SW 1271 (cell line): ENCODE measurements around the gene ADGRD1.

Source experiments
- DNase-seq, 2 experiments: peaks; one replicate each; lab custom pipeline; 2025; lab: John Stamatoyannopoulos, UW

Gene ADGRD1

DNA sequence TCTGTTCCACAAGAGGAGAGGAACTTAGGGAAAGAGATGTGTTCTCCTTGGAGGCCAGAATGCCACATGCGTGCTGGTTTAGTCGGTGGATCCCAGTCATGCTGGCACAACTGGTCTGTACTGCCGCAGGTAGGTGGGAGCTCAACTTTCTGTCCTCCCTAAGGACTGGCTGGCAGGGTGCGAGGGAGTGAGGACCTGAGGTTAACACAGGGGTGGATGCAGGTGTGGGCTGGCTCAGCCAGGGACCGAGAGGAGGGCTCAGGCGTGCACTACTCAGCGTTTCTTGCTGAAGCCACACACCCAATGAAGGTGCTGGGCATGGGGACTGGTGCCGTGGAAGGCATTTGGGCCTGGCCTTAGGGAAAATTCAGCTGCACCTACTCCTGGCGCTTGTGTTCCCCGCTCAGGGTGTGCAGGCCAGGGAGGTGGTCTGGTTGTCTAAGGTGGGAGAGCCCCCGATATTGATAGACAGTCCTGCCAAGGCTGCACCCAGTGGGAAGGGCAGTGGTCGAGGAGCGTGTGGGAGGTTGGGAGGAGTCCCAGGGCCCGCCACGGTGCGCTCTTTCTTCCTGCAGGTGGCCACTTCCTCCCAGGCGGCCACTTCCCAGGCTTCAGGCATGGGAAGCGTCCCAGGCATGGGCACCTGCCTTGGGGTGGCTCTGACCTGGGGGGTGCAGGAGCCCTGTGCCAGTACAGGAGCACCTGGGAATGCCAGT lies 138.4 kb downstream of the ADGRD1 start:
- no peak for DNase-seq

DNA sequence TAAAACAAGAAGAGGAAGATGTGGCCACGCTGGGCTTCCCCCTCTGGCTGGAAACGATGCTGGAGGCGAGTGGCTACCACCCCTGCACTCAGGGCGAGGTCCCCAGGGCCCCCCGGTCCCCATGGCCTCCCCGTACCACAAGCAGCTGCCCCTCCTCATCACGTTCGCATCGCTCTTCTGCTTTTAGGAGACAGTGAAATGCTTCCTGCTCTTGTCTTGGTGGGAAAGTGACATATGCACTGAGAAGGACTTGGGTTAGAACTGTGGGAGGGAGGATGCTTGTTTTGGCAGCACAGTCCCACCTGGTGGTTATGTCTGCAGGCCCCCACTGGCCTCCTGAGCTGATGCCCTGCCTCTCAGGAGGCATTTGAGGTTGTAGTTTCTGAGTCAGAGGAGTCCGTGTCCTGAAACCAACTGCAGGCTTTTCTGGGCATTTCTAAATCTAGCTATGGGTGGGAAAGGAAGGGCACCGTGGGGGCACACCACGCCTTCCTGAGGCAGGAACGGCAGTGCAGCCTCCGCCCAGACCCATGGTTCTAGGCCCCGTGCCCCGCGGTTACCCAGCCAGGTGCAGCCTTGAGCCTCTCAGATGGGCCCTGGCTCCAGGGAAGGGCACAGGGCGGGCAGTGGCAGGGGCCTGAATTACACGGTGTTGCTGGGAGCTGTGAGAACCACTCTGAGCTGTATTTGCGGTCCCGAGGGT lies 139.3 kb downstream of the ADGRD1 start:
- DNase-seq = no peak

DNA sequence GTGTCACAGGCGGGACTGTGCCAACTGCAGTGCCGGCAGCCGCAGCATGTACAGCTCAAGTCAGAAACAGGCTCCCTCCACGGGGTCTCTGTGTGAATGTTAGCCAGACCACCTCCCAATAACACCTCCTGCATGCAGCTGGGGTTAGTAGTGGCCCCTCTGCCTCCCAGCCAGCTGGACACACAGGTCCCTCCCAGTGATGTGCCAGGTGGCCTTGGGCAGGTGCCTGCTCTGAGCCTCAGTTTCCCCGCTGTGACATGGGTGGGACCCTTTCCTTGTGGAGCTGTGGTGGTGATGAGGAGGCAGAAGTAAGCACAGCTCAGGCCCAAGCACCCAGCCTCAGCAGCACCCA lies 139.9 kb downstream of the ADGRD1 start:
- no peak for DNase-seq

DNA sequence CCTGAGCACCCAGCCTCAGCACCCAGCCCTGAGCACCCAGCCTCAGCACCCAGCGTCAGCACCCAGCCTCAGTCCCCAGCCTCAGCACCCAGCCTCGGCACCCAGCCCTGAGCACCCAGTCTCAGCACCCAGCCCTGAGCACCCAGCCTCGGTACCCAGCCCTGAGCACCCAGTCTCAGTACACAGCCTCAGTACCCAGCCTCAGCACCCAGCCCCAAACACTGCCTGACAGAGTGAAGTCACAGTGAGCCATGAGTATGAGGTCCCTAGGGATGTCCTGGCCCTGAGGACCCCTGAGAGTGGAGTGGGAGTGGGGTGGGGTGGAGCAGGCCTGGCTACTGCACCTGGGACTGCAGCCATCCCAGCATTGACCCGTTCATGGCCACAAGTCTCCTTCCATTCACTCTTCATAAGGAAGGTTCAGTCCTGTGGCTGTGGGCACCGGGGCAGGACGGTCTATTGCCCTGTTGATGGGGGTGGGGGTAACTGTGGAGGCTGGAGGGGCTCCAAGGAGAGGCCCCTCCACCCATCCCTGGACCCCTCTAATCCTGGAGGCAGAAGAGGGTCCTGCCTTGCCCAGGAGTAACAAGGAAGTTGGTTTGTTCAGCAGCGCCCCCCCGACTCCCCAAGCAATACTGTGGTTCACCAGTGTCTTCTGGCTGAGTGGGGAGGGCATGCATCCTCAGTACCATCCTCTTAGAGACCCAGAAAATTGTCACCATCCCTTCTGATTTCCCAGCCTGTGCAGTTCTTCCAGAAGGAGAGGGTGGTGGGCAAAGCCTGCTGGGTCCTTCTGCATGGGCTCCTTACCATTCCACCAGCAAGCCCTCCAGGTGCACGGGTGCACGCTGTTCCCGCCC lies 140.5 kb downstream of the ADGRD1 start:
- no peak for DNase-seq

- no peak for DNase-seq
Measured at GRCh38 chr12:131094831-131095805, 141.4 kb downstream of the ADGRD1 start.

- DNase-seq = no peak
Measured at GRCh38 chr12:131095826-131096680, 142.3 kb downstream of the ADGRD1 start.

DNA sequence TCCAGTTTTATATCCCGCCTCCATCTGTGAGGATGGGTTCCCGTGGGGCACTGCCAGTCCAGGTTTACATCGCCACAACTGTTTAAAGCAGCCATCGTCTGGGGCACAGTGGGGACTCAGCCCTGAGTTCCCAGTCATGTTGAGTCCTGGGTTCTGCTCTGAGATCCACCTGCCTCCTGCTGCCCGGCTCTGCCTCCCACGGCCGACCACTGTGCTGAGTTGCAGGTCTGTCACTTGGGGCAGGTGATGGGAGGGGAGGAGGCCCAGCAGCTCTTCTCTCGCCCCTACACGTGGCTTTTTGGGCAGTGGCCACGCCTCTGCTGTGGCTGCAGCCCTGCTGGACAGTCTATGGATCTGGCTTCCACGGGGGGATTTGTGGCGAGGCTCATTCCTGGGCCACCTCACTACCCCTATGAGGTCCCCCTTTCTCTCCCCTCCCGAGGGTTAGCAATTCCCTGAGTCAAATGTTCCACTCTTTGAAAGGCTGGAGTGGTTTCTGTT lies 143.0 kb downstream of the ADGRD1 start:
- no peak for DNase-seq

- DNase-seq = no peak
Measured at GRCh38 chr12:131097202-131098177, 143.8 kb downstream of the ADGRD1 start.

- DNase-seq = no peak
Measured at GRCh38 chr12:131098178-131098981, 144.7 kb downstream of the ADGRD1 start.

GRCh38 chr12:131100031-131100674 lies 146.4 kb downstream of the ADGRD1 start:
- DNase-seq = no peak

GRCh38 chr12:131101006-131101405 lies 147.3 kb downstream of the ADGRD1 start:
- no peak for DNase-seq

DNA sequence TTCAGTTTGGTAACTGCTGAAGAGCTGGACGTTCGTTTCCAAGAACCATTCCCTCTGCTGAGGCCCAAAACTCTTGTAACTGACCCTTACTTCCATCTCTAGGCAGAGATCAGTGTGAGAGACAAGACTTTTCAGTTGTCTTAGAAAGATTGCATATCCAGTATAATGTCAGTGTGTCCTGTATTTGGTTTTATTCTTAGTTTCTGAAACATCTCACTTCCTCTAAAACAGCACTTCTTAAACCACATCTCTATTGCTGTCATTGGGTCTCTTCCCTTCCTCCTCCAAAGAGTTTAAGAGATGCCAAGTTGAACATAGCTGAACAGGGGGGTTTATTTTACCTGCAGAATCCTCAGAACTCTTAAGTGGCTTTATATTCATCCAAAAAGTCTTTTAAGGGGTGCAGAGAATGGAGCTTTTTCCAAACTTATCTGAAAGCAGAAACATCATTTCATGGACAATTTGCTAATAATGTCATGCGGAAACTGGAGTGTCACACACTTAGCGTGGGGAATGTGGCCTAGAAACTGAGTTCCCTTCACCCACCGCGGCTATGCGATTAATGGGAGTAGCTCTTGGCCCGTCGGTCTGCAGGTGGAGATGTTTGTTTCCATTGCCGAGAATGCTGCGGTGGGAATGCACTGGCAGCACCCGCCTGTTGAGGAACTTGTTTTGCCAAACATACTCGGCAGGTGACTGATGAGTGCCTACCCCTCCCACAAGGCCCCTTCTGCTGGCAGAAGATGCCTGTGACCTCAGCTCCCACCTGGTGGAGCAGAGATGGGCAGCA lies 148.2 kb downstream of the ADGRD1 start:
- no peak for DNase-seq

GRCh38 chr12:131102493-131102931 lies 148.8 kb downstream of the ADGRD1 start:
- DNase-seq = no peak

- DNase-seq = no peak
Measured at GRCh38 chr12:131102991-131103668, 149.4 kb downstream of the ADGRD1 start.

GRCh38 chr12:131103669-131104462 lies 150.2 kb downstream of the ADGRD1 start:
- DNase-seq = no peak
